Suprapubic skin (tissue), 4 donors: ENCODE measurements around the gene CCDC33.

ENCODE experiments used
- CTCF ChIP-seq, 2 donors: fragments of 200-600 bp in 1 of 2; fragments of 450-650 bp in 1 of 2; sonication (generic) in 1 of 2; IDR thresholded peaks; one replicate each; pipeline ENCODE4 v1.5.1; 2016 to 2019; ENCODE audit warnings: antibody characterized with exemption in 2 of 2, mild to moderate bottlenecking in 1 of 2, moderate library complexity in 1 of 2
- EP300 ChIP-seq: sonication (generic); formaldehyde crosslinking; IDR thresholded peaks from one replicate; pipeline ENCODE4 v1.6.1; 2017; ENCODE audit warnings: antibody characterized with exemption
- POLR2A ChIP-seq, 2 donors: fragments of 450-650 bp; IDR thresholded peaks; one replicate each; pipeline ENCODE4 v1.6.1; 2017; ENCODE audit warnings: antibody characterized with exemption in 2 of 2, mild to moderate bottlenecking in 2 of 2, moderate library complexity in 2 of 2
- POLR2AphosphoS5 ChIP-seq, 3 donors: sonication (generic); formaldehyde crosslinking; IDR thresholded peaks; one replicate each; pipeline ENCODE4 v1.6.1; 2017; ENCODE audit warnings: antibody characterized with exemption in 3 of 3

GRCh38 chr15:74262151-74262550 is 26.0 kb downstream of the CCDC33 start:
- TF ChIP-seq POLR2AphosphoS5 (IDR thresholded peaks at IDR 0.05) (no peak), EP300 (no peak), CTCF (IDR thresholded peaks at IDR 0.05) (no peak), POLR2A (IDR thresholded peaks at IDR 0.05) (no peak)
